Type B pancreatic cell (in vitro differentiated cells): ENCODE results near the gene SPOCK1. TPM values are rescaled to one million over a fixed set of nuclear protein-coding genes. Genes with fewer than 3 reads are reported as not detected.

ENCODE experiments used
- DNase-seq: peaks from one replicate; pipeline ENCODE4 v3.0.0; 2021; ENCODE audit warnings: mixed read lengths; ENCODE audit not compliant: unreplicated experiment; ENCODE audit errors: extremely low spot score
- H3K27ac Mint-ChIP-seq: 2 replicates; pipeline ENCODE4 v1.8.0; 2021; ENCODE audit warnings: mild to moderate bottlenecking, mixed read lengths
- H3K27me3 Mint-ChIP-seq: 2 replicates; pipeline ENCODE4 v1.8.0; 2021; ENCODE audit warnings: mixed read lengths
- H3K36me3 Mint-ChIP-seq: 2 replicates; pipeline ENCODE4 v1.8.0; 2021; ENCODE audit warnings: mixed read lengths
- H3K4me1 Mint-ChIP-seq: one replicate; pipeline ENCODE4 v1.8.0; 2021; ENCODE audit warnings: mixed read lengths; ENCODE audit not compliant: unreplicated experiment
- H3K4me3 Mint-ChIP-seq: 2 replicates; pipeline ENCODE4 v1.8.0; 2021; ENCODE audit warnings: mild to moderate bottlenecking, mixed read lengths
- H3K9me3 Mint-ChIP-seq: 2 replicates; pipeline ENCODE4 v1.8.0; 2021; ENCODE audit warnings: mixed read lengths
- CTCF ChIP-seq: fragments of 200-600 bp; sonication (generic); conservative IDR thresholded peaks from 2 replicates; pipeline ENCODE4 v1.5.0; 2021; ENCODE audit warnings: antibody characterized with exemption, mild to moderate bottlenecking
- total RNA-seq: library from RNA; stranded (reverse); gene quantifications from 2 replicates; pipeline ENCODE4 v1.2.1, GENCODE V29; 2021; ENCODE audit warnings: low replicate concordance

Gene SPOCK1
- total RNA-seq, 1 donor from 2014 or later = 45.1 TPM

- Mint-ChIP-seq H3K27me3 (peaks cover 23% of the 10 kb centered on the region), H3K9me3 (no peaks in the 10 kb centered on the region), H3K36me3 (no peaks in the 10 kb centered on the region), H3K4me1 (peaks cover 12% of the 10 kb centered on the region), H3K27ac (no peak overlapping the region), H3K4me3 (no peak overlapping the region)
- no peak for TF ChIP-seq CTCF
- DNase-seq = no peak
Observed at GRCh38 chr5:137032929-137033328, 466.2 kb downstream of the SPOCK1 start.

DNA sequence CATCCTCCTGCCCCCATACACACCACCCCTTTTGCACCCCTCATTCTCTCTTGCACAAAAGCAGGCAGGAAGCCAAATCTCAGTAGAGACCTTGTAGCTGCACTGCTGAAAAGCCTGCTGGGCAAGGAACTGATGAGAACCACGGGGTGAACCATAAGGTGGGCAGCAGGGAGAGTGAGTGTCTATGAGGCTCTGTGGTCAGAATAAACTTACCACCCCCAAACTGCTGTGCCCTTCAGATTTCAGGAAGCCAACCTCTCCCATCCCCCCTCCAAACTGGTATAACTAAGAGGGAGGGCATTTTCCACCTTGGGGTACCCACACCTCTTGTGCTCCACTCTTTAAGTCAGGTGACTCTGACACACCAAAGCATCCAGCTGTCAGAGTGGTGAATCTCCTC lies 471.4 kb downstream of the SPOCK1 start:
- Mint-ChIP-seq H3K4me1 (peaks cover 9% of the 10 kb centered on the region), H3K27ac (no peak overlapping the region), H3K4me3 (no peak overlapping the region), H3K36me3 (no peaks in the 10 kb centered on the region), H3K27me3 (peaks cover 12% of the 10 kb centered on the region), H3K9me3 (no peaks in the 10 kb centered on the region)
- TF ChIP-seq CTCF = no peak
- DNase-seq = no peak

DNA sequence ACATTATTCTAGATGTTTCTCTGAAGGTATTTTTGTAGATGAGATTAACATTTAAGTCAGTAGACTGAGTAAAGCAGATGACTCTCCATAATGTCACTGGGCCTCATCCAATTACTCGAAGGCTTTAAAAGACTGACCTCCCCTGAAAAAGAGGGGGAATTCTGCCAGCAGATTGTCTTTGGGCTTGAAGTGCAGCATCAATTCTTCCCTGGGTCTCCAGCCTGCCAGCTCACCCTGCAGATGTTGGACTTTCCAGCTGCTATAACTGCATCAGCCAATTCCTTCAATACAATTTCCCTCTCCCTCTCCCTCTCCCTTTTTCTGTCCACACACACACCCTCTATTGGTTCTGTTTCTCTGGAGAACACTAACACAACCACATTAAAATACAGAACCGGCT lies 472.8 kb downstream of the SPOCK1 start:
- Mint-ChIP-seq H3K36me3 (no peaks in the 10 kb centered on the region), H3K9me3 (no peaks in the 10 kb centered on the region), H3K27ac (no peak overlapping the region), H3K27me3 (peaks cover 3% of the 10 kb centered on the region), H3K4me3 (no peak overlapping the region), H3K4me1 (peaks cover 9% of the 10 kb centered on the region)
- TF ChIP-seq CTCF = no peak
- DNase-seq = no peak

GRCh38 chr5:137024044-137024443 lies 475.1 kb downstream of the SPOCK1 start:
- H3K27me3 Mint-ChIP-seq = peaks cover 3% of the 10 kb centered on the region
- no peak for DNase-seq
- no peaks in the 10 kb centered on the region for H3K9me3 Mint-ChIP-seq
- peaks cover 9% of the 10 kb centered on the region for H3K4me1 Mint-ChIP-seq
- TF ChIP-seq CTCF = no peak
- H3K4me3 Mint-ChIP-seq = no peak overlapping the region
- H3K36me3 Mint-ChIP-seq = no peaks in the 10 kb centered on the region
- peak overlapping the region; percentile 48 for H3K27ac Mint-ChIP-seq

- no peak for DNase-seq
- TF ChIP-seq CTCF = no peak
- Mint-ChIP-seq H3K4me3 (no peak overlapping the region), H3K9me3 (no peaks in the 10 kb centered on the region), H3K4me1 (peaks cover 9% of the 10 kb centered on the region), H3K27me3 (peaks cover 3% of the 10 kb centered on the region), H3K36me3 (no peaks in the 10 kb centered on the region), H3K27ac (no peak overlapping the region)
Observed at GRCh38 chr5:137023371-137023770, 475.8 kb downstream of the SPOCK1 start.

- H3K36me3 Mint-ChIP-seq = no peaks in the 10 kb centered on the region
- H3K4me1 Mint-ChIP-seq = peaks cover 9% of the 10 kb centered on the region
- DNase-seq = no peak
- H3K27ac Mint-ChIP-seq = no peak overlapping the region
- peaks cover 3% of the 10 kb centered on the region for H3K27me3 Mint-ChIP-seq
- H3K9me3 Mint-ChIP-seq = no peaks in the 10 kb centered on the region
- TF ChIP-seq CTCF = no peak
- H3K4me3 Mint-ChIP-seq = no peak overlapping the region
Observed at GRCh38 chr5:137022725-137023124, 476.4 kb downstream of the SPOCK1 start.
